HG03439 (cell line): ENCODE results near the gene ATP2B3.
A peak's percentile ranks its signal among the peaks of the same experiment; 100 is the strongest.

Experiments used
- ATAC-seq: cut with Tn5 transposase; IDR thresholded peaks from one replicate; pipeline ENCODE4 v1.9.1; 2021; ENCODE audit warnings: mild to moderate bottlenecking, moderate library complexity; ENCODE audit not compliant: unreplicated experiment

ATP2B3 gene

GRCh38 chrX:153564047-153564606 is 46.7 kb downstream of the ATP2B3 start:
- ATAC-seq = no peak

- no peak for ATAC-seq
Measured at GRCh38 chrX:153565996-153566580, 48.6 kb downstream of the ATP2B3 start.

GRCh38 chrX:153568451-153569011 is 51.1 kb downstream of the ATP2B3 start:
- no peak for ATAC-seq

GRCh38 chrX:153569475-153569874 is 52.0 kb downstream of the ATP2B3 start:
- ATAC-seq = no peak

GRCh38 chrX:153571534-153571908 is 54.1 kb downstream of the ATP2B3 start:
- no peak for ATAC-seq

GRCh38 chrX:153572601-153573000 is 55.2 kb downstream of the ATP2B3 start:
- no peak for ATAC-seq

GRCh38 chrX:153573984-153574383 is 56.5 kb downstream of the ATP2B3 start:
- no peak for ATAC-seq

GRCh38 chrX:153576239-153576870 is 58.9 kb downstream of the ATP2B3 start:
- no peak for ATAC-seq

GRCh38 chrX:153576961-153577360 is 59.5 kb downstream of the ATP2B3 start:
- no peak for ATAC-seq

GRCh38 chrX:153578200-153578835 is 60.9 kb downstream of the ATP2B3 start:
- ATAC-seq = no peak

GRCh38 chrX:153578889-153579288 is 61.4 kb downstream of the ATP2B3 start:
- no peak for ATAC-seq

GRCh38 chrX:153580700-153581386 is 63.4 kb downstream of the ATP2B3 start:
- no peak for ATAC-seq

GRCh38 chrX:153582896-153583295 is 65.5 kb downstream of the ATP2B3 start:
- peak; percentile 96 for ATAC-seq

- no peak for ATAC-seq
Measured at GRCh38 chrX:153583433-153583832, 66.0 kb downstream of the ATP2B3 start.

GRCh38 chrX:153585827-153586226 is 68.4 kb downstream of the ATP2B3 start:
- no peak for ATAC-seq

- no peak for ATAC-seq
Measured at GRCh38 chrX:153587342-153587741, 69.9 kb downstream of the ATP2B3 start.

GRCh38 chrX:153588021-153588781 is 70.8 kb downstream of the ATP2B3 start:
- ATAC-seq = no peak

- no peak for ATAC-seq
Measured at GRCh38 chrX:153588782-153589446, 71.5 kb downstream of the ATP2B3 start.

GRCh38 chrX:153590961-153591956 is 73.8 kb downstream of the ATP2B3 start:
- no peak for ATAC-seq
